ENCODE results near the gene PDLIM7. TPM values are rescaled to one million over a fixed set of nuclear protein-coding genes. Genes with fewer than 3 reads are reported as not detected.

PDLIM7 gene
- total and polyA plus RNA-seq, 2 of the 8 experiments (the other 6 are each of a cell fraction or from before 2014, with no cell fraction given): 67.3 to 94.2 TPM

- no peaks in the 10 kb centered on the region; a peak in 1 of 4 replicates for H3K79me2 ChIP-seq (ENCODE audit: control insufficient read depth in 1 of 2, insufficient read depth in 2 of 2, low read length in 2 of 2)
- peaks cover 9% of the 10 kb centered on the region in 2 experiments for H4K20me1 ChIP-seq (replicated peaks in 1 of 2; ENCODE audit: control insufficient read depth in 1 of 2, insufficient read depth in 2 of 2, low read length in 2 of 2)
- CTCF ChIA-PET (ENCODE audit: partially characterized antibody): interaction anchor here (1.3 to 2.0 kb wide), 3 partner anchors 10 to 23 kb away, joined by 3 to 5 read pairs (median 5); no protein-coding TSS in a partner anchor
- no peak overlapping the region for H2BK20ac ChIP-seq (ENCODE audit: low read length)
- peaks cover 3% of the 10 kb centered on the region; the same call in 1 of the 2 replicates for H3K79me1 ChIP-seq (ENCODE audit: low read depth, low read length)
- no peak overlapping the region for H3K9ac ChIP-seq (replicated peaks in 1 of 4; ENCODE audit: extremely low read depth in 1 of 4, low read depth in 3 of 4, low read length in 3 of 4)
- WGBS, 2 experiments (ENCODE audit: extremely low coverage in 1 of 2, insufficient coverage in 1 of 2, insufficient read length in 1 of 2, insufficient replicate concordance in 2 of 2, low coverage in 1 of 2, low lambda C conversion rate in 2 of 2, missing lambda C conversion rate in 1 of 2): 88% methylated on average over 6 of the region's 6 CpGs; no CpG with 5 or more reads in 1 of the 2 experiments
- H4K5ac ChIP-seq (ENCODE audit: insufficient read length, low read depth, low read length): no peak overlapping the region
- H3K4me3 ChIP-seq (ENCODE audit: extremely low read depth in 1 of 4, insufficient read depth in 2 of 4, low read depth in 3 of 4, low read length in 4 of 4): no peak overlapping the region
- no peak overlapping the region for H2BK5ac ChIP-seq (ENCODE audit: low read depth, low read length)
- no peak overlapping the region for H2AK5ac ChIP-seq (ENCODE audit: low read depth, low read length)
- no peak for TF ChIP-seq POLR2A (IDR thresholded peaks at IDR 0.05; ENCODE audit: control extremely low read depth in 1 of 2, low read depth in 2 of 2, low read length in 2 of 2)
- TF ChIP-seq POU5F1 (IDR thresholded peaks at IDR 0.05; ENCODE audit: low read depth, low read length): no peak
- no peak for TF ChIP-seq CREB1 (IDR thresholded peaks at IDR 0.05)
- no peak for TF ChIP-seq FOSL1 (IDR thresholded peaks at IDR 0.05; ENCODE audit: insufficient read depth, low read depth, low read length)
- TF ChIP-seq CBX5 (IDR thresholded peaks at IDR 0.05; ENCODE audit: low read depth, low read length): no peak
- TF ChIP-seq SP1 (IDR thresholded peaks at IDR 0.05; ENCODE audit: low read depth, low read length): no peak
- TF ChIP-seq KDM4A (IDR thresholded peaks at IDR 0.05; ENCODE audit: low read depth, low read length, severe bottlenecking): no peak
- TF ChIP-seq CTBP2 (IDR thresholded peaks at IDR 0.05; ENCODE audit: borderline replicate concordance, insufficient read depth, insufficient read length, low read length): no peak
- no peak for TF ChIP-seq SIRT6 (IDR thresholded peaks at IDR 0.05; ENCODE audit: low read length)
- no peak for TF ChIP-seq SP2 (IDR thresholded peaks at IDR 0.05; ENCODE audit: low read length)
- TF ChIP-seq TAF1 (IDR thresholded peaks at IDR 0.05; ENCODE audit: low read depth, low read length): no peak
- no peak for TF ChIP-seq TCF12 (IDR thresholded peaks at IDR 0.05; ENCODE audit: low read depth, low read length)
- no peak for TF ChIP-seq TBP (IDR thresholded peaks at IDR 0.05; ENCODE audit: low read depth, low read length)
- TF ChIP-seq GTF2F1 (IDR thresholded peaks at IDR 0.05; ENCODE audit: borderline replicate concordance, low read depth, low read length): no peak
- no peak for TF ChIP-seq NANOG (IDR thresholded peaks at IDR 0.05; ENCODE audit: insufficient read depth, low read depth, low read length, poor library complexity, severe bottlenecking)
- H4K8ac ChIP-seq (ENCODE audit: extremely low read depth, insufficient read depth, low read length): no peak overlapping the region
- H2BK15ac ChIP-seq (ENCODE audit: low read length): no peak overlapping the region
- no peak overlapping the region for H3K18ac ChIP-seq (ENCODE audit: extremely low read depth, low read length)
- no peak overlapping the region for H2BK120ac ChIP-seq (replicated peaks; ENCODE audit: low read depth, low read length)
- no peak overlapping the region for H2AFZ ChIP-seq (ENCODE audit: low read length)
- no peak overlapping the region for H3K23ac ChIP-seq (ENCODE audit: insufficient read length)
- no peak for FAIRE-seq
- H3K27ac ChIP-seq (ENCODE audit: low read depth, low read length): no peak overlapping the region
- H3K36me3 ChIP-seq (ENCODE audit: control insufficient read depth in 2 of 4, insufficient read depth in 4 of 4, low read length in 3 of 4): peaks cover 28 to 70% (median 43%) of the 10 kb centered on the region in 4 experiments; a peak in 7 of 8 replicates
- H3K23me2 ChIP-seq (ENCODE audit: low read depth, low read length): no peaks in the 10 kb centered on the region
- H3K4ac ChIP-seq (replicated peaks; ENCODE audit: insufficient read length, low read depth, low read length): no peak overlapping the region
- H3K4me2 ChIP-seq (ENCODE audit: insufficient read depth in 1 of 2, low read depth in 2 of 2, low read length in 2 of 2): no peak overlapping the region
- no peaks in the 10 kb centered on the region for H3K4me1 ChIP-seq (replicated peaks in 1 of 4; ENCODE audit: control insufficient read depth in 3 of 4, insufficient read depth in 4 of 4, low read length in 3 of 4)
- DNase-seq (ENCODE audit: low read depth in 1 of 2, low spot score in 2 of 2): no peak
- H3K9me3 ChIP-seq (ENCODE audit: insufficient read depth in 2 of 2, low read depth in 1 of 2, low read length in 1 of 2): no peaks in the 10 kb centered on the region
- no peak overlapping the region for H3K56ac ChIP-seq (replicated peaks; ENCODE audit: insufficient read length, low read depth, low read length)
- no peak overlapping the region for H2BK12ac ChIP-seq (ENCODE audit: low read depth, low read length)
- POLR2A ChIA-PET (ENCODE audit: partially characterized antibody): interaction anchor here (1.5 to 1.6 kb wide), 2 partner anchors 10 to 12 kb away, joined by 4 to 7 read pairs; no protein-coding TSS in a partner anchor
- no peaks in the 10 kb centered on the region for H3K27me3 ChIP-seq (replicated peaks in 1 of 4; ENCODE audit: control insufficient read depth in 3 of 4, extremely low read depth in 1 of 4, insufficient read depth in 3 of 4, low read length in 3 of 4)
- H3K14ac ChIP-seq (ENCODE audit: insufficient read length): no peak overlapping the region
- H4K91ac ChIP-seq (replicated peaks; ENCODE audit: insufficient read length, low read length): no peak overlapping the region
These were observed 29.4 kb upstream of the PDLIM7 start for GRCh38 chr5:177526791-177527190.

Data from H1 (cell line).